Upper lobe of right lung (tissue), 1 donor: ENCODE measurements around the gene DPY19L3. TPM values are rescaled to one million over a fixed set of nuclear protein-coding genes. Genes with fewer than 3 reads are reported as not detected.

Experiments used
- ATAC-seq: fragments of 200-7000 bp; cut with Tn5 transposase; one replicate; pipeline ENCODE4 v1.9.1; 2020; ENCODE audit warnings: mild to moderate bottlenecking, moderate library complexity
- DNase-seq: peaks from one replicate; pipeline ENCODE4 v3.0.0-alpha.2; 2020
- H3K27ac ChIP-seq: fragments of 200-600 bp; one replicate; pipeline ENCODE4 v1.8.0; 2022
- H3K27me3 ChIP-seq: fragments of 200-600 bp; one replicate; pipeline ENCODE4 v1.8.0; 2022; ENCODE audit warnings: mild to moderate bottlenecking
- H3K36me3 ChIP-seq: fragments of 200-600 bp; one replicate; pipeline ENCODE4 v1.8.0; 2022
- H3K4me1 ChIP-seq: fragments of 200-600 bp; one replicate; pipeline ENCODE4 v1.8.0; 2022
- H3K4me3 ChIP-seq: fragments of 200-600 bp; one replicate; pipeline ENCODE4 v1.8.0; 2022; ENCODE audit warnings: mild to moderate bottlenecking
- H3K9me3 ChIP-seq: fragments of 200-600 bp; one replicate; pipeline ENCODE4 v1.8.0; 2022
- intact Hi-C: fragments of 100-400 bp; cut with DNase I; formaldehyde crosslinking; loops from one replicate; pipeline ENCODE4 v1.11.0; 2022
- total RNA-seq: library from RNA; stranded (reverse); fragmentation: NEBNext Ultra II Directional; extraction: Animal tissue kit (Norgen Biotek cat#: 25700); gene quantifications from one replicate; pipeline ENCODE4 v1.2.1, GENCODE V29; 2021
- TF ChIP-seq, protein P1 (sequence below): fragments of 200-600 bp; IDR thresholded peaks from one replicate; pipeline ENCODE4 v1.8.0; 2022; ENCODE audit warnings: antibody characterized with exemption
- donor health status: DM: no; HTN: yes; CAD: no; lungs with severe emphysema.

DPY19L3 gene
- total RNA-seq, 1 donor from 2014 or later, result 36.1 TPM

DNA sequence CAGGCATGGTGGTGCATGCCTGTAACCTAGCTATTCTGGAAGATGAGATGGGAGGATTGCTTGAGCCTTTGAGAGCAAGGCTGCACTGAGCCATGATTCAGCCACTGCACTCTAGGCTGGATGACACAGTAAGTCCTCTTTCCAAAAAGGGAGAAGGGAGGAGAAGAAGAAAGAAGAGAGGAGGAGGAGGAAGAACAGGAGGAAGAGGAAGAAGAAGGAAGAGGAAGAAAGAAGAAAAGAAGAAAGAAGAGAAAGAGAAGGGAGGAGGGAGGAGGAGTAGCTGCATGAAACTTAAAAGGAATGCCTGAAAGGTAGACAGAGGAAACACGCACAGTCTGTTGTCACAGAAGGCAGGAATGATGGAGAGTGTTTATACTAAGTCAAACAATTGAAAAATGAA lies 3.6 kb upstream of the DPY19L3 start:
- ATAC-seq, result no peak
- no peak for DNase-seq
- H3K4me3 ChIP-seq, result no peak overlapping the region
- no peaks in the 10 kb centered on the region for H3K36me3 ChIP-seq
- TF ChIP-seq, protein P1, sequence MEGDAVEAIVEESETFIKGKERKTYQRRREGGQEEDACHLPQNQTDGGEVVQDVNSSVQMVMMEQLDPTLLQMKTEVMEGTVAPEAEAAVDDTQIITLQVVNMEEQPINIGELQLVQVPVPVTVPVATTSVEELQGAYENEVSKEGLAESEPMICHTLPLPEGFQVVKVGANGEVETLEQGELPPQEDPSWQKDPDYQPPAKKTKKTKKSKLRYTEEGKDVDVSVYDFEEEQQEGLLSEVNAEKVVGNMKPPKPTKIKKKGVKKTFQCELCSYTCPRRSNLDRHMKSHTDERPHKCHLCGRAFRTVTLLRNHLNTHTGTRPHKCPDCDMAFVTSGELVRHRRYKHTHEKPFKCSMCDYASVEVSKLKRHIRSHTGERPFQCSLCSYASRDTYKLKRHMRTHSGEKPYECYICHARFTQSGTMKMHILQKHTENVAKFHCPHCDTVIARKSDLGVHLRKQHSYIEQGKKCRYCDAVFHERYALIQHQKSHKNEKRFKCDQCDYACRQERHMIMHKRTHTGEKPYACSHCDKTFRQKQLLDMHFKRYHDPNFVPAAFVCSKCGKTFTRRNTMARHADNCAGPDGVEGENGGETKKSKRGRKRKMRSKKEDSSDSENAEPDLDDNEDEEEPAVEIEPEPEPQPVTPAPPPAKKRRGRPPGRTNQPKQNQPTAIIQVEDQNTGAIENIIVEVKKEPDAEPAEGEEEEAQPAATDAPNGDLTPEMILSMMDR, result no peak
- H3K27ac ChIP-seq, result no peak overlapping the region
- H3K4me1 ChIP-seq, result peaks cover 9% of the 10 kb centered on the region
- intact Hi-C loops, result no loop called here
- H3K27me3 ChIP-seq, result no peaks in the 10 kb centered on the region
- H3K9me3 ChIP-seq, result no peaks in the 10 kb centered on the region

DNA sequence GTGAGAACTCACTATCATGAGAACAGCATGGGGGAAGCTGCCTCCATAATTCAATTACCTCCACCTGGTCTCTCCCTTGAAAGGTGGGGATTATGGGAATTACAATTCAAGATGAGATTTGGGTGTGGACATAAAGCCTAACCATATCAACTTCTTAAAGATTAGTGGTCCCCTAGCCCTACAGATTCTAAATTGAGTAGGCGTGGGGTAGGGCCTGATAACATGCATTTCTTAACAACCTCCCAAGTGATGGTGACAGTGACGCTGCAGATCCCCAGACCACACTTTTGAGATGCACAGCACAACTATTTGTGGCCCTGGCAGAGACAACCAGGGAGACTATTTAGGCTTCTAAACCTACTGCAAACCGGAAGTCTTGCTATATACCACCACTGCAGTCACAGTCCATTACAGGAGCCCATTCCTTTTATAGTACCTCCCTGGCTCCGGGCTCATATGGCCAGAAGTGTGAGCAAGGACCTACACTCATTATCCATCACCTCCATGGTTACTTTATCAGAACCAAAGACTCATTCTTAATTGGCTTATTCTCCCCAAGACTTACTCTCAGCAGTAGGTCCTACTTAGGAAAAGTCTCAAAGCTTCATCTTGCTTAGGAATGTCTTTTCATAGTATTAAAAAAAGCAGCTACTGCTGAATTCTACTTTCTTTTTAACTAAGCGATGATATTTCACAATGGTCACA lies 2.1 kb upstream of the DPY19L3 start:
- DNase-seq, result no peak
- no peaks in the 10 kb centered on the region for H3K27me3 ChIP-seq
- no peak overlapping the region for H3K27ac ChIP-seq
- TF ChIP-seq, protein P1, result no peak
- intact Hi-C loops, result no loop called here
- peaks cover 9% of the 10 kb centered on the region for H3K4me1 ChIP-seq
- H3K4me3 ChIP-seq, result no peak overlapping the region
- ATAC-seq, result no peak
- H3K9me3 ChIP-seq, result no peaks in the 10 kb centered on the region
- no peaks in the 10 kb centered on the region for H3K36me3 ChIP-seq

DNA sequence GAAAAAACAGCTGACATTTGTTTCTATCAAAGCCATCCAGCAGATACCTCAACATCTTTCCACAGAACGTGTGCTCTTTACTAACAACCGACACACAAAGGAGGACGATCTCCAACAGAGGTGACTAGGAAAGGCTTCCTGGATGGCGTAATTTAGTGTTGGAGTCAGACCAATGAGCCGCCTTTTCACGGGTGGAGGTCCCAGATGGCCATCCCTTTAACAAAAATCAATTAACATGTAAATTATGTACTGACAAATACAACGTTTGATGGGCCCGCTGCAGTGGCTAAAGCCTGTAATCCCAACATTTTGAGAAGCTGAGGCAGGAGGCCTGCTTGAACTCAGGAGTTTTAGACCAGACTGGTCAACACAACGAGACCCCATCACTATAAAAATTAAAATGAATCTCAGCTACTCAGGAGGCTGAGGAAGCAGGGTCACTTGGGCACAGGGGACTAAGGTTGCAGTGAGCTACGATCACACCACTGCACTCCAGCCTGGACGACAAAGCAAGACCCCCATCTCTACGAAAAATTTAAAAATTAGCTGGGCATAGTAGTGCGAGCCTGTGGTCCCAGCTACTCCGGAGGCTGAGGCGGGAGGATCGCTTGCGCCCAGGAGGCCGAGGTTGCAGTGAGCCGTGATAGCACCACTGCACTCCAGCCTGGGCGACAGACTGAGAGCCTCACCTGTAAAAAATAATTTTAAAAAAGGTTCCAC lies 1.2 kb upstream of the DPY19L3 start:
- DNase-seq, result no peak
- TF ChIP-seq, protein P1, result no peak
- peaks cover 9% of the 10 kb centered on the region for H3K4me1 ChIP-seq
- H3K36me3 ChIP-seq, result no peaks in the 10 kb centered on the region
- H3K27ac ChIP-seq, result peak overlapping the region; percentile 96
- no peaks in the 10 kb centered on the region for H3K9me3 ChIP-seq
- no peaks in the 10 kb centered on the region for H3K27me3 ChIP-seq
- intact Hi-C loops, result no loop called here
- H3K4me3 ChIP-seq, result peak overlapping the region; percentile 86
- no peak for ATAC-seq

DNA sequence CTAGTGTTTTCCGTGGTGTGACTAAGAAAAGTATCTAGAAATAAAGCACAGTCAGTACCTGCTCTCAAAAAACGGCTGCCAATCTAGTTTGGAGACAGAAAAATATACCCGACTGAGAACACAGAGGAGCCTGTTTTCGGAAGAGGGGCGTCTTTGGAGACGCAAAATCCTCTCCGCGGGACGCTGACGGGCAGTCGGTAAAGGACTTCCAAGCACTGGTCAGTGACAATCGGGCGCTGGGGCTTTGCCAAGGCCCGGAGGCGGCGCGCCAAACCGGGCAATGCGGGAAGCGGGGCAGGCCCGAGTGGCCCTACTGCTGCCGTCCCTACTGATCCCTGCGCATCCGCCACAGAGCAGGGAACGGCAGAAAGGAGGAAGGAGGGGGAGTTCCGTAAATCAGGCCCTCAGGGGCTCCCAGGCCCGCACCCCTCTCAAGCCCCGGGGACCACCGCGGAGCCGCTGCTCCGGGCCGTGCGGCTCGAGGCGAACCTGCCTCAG lies 588 bp upstream of the DPY19L3 start:
- intact Hi-C loops, result no loop called here
- no peaks in the 10 kb centered on the region for H3K9me3 ChIP-seq
- H3K27me3 ChIP-seq, result no peaks in the 10 kb centered on the region
- peak; percentile 45 for ATAC-seq
- DNase-seq, result peak; percentile 87
- H3K4me1 ChIP-seq, result peaks cover 9% of the 10 kb centered on the region
- TF ChIP-seq, protein P1, result no peak
- peaks cover 4% of the 10 kb centered on the region for H3K36me3 ChIP-seq
- H3K27ac ChIP-seq, result peak overlapping the region; percentile 96
- peak overlapping the region; percentile 86 for H3K4me3 ChIP-seq

GRCh38 chr19:32406161-32407003 lies 812 bp downstream of the DPY19L3 start:
- H3K4me1 ChIP-seq, result peaks cover 9% of the 10 kb centered on the region
- intact Hi-C loops, result no loop called here
- no peaks in the 10 kb centered on the region for H3K9me3 ChIP-seq
- peak overlapping the region; percentile 86 for H3K4me3 ChIP-seq
- peaks cover 17% of the 10 kb centered on the region for H3K36me3 ChIP-seq
- no peak for ATAC-seq
- peak overlapping the region; percentile 96 for H3K27ac ChIP-seq
- no peak for DNase-seq
- no peaks in the 10 kb centered on the region for H3K27me3 ChIP-seq
- TF ChIP-seq, protein P1, result no peak
